GM21526 (cell line): ENCODE data around the gene GRM7.

ENCODE experiments used
- ATAC-seq: cut with Tn5 transposase; IDR thresholded peaks from one replicate; pipeline ENCODE4 v1.9.1; 2021; ENCODE audit warnings: moderate library complexity; ENCODE audit not compliant: unreplicated experiment, low FRiP score

The GRM7 gene

DNA sequence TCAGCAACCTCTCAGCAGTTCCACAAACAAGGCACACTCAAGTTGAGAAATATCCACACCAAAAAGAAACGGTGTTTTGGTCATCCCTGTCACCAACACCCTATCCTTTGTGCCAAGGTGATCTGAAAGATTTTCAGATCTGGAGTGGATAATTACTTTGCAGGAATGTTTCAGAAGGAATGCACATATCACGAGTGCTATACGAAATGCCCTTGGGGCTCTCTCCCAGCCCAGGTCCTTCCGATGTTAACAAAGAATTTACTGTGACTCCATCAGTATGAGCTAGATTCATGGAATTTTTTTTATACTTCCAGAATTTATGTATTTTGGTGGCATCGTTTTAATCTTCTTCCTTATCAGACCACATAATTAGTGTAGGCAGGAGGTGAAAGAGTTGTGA lies 105.0 kb downstream of the GRM7 start:
- ATAC-seq: no peak

DNA sequence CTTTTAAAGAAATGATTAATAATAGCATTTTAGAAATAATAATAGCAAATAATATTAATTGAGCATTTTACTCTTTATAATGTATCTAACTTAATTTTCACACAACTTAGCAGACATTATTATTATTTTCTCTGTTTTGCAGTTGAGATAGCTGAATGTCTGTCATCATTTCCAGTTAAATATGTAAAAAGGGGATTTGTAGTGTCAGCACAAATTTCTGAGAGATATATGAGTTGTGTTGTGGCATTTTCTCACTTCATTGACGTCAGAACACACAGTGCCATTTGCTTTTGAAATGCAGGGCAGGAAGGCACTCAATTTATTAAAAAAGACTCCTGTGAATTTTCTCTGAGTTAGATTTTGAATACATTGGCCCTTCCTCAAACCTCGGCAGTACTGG lies 111.0 kb downstream of the GRM7 start:
- ATAC-seq: no peak

DNA sequence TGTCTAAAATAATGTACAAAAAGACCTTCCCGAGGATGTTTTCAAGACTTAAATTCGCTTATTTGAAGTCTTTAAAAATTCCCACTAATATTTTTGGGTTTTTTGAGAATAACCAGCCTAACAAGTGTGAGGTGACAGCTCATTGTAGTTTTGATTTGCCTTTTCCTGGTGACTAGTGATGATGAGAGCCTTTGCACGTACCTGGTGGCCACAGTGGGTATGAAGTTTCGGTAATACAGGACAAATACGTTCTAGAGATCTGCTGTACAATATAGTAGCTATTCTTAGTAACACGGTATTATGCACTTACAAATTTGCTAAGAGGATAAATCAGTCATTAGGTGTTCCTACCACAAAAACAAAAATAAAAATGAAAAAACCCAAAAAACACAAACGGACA lies 124.9 kb downstream of the GRM7 start:
- no peak for ATAC-seq

DNA sequence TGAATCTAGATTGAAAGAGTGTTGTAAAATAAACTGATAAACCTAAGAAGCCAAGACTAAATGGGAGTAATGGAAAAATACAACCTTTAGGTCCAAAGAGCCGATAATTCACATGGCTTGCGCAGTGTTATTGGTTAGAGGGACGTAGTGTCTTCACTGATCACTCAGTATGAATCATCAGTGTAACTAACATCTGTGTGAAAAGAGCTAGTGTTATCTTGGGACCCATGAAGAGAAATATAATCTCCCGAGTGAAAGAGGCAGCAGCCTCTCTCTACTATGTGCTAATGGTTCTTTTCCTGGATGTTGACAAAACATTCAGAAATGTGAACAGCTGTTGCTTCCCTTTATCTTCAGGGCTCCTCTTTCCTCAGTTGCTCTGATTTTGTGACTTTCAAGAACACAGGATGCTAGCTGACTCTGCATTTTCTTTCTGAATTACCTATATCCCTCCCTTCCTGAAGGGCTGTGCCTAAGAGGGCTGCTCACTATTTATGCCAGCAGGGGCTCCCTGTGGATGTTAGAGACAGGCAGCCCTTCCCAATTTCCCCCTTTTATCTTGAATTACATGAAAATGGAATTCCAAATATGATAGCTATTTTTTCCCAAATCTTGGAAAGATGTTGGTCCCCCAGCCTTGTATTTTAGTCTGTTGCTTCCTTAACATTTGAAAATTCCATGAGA lies 128.8 kb downstream of the GRM7 start:
- no peak for ATAC-seq

- no peak for ATAC-seq
Measured at GRCh38 chr3:6994081-6994668, 133.3 kb downstream of the GRM7 start.

DNA sequence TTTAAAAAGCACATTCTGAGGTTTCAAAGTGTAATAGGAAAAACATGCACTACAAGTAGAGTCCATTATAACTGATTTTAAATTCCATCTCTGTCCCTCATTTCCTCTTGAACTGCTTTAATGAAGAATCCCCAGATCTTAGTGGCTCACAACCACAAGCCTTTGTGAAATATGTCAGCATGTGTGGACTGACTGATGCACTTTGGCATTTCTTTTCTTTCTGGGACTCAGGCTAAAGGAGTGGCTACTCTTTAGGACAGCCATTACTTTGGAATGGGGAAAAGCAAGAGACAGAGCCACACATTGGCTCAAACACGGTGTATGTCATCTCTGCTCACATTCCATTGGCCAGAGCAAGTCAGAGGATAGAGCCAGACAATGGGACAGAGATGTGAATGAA lies 139.6 kb downstream of the GRM7 start:
- ATAC-seq: no peak

GRCh38 chr3:7001370-7001769 lies 140.5 kb downstream of the GRM7 start:
- ATAC-seq: no peak

GRCh38 chr3:7015683-7016440 lies 154.9 kb downstream of the GRM7 start:
- no peak for ATAC-seq

DNA sequence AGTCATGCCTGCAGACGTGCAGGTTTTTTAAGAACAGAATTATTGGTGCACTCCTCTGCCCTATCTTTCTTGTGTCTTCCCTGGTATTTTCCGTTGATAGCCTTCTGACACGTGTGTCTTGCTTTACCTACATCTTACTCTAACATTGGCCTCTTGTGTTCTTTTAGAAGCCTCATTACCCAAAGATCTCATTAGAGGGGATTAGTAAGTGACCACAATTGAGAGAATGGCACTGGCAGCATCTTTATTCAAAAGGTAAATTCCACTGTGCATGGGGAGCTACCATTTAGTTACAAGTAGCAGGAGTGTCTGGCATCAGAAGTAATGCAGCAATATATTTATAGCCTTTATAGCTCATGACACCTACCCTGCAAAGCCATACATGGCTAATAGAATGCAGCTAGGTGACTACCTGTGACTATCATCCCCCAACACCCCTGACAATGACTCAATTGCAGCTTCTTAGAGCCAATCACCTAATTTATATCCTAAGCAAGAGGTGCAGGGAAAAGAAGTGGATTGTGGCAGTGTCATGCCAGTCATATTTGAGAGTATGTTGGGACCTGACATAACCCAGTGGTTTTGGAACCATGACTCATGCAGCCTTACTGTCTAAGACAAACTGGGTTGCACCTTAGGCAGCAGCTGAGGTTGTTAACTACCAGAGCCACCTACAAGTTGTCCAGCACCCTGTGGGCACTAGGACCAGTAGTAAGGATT lies 164.8 kb downstream of the GRM7 start:
- no peak for ATAC-seq

DNA sequence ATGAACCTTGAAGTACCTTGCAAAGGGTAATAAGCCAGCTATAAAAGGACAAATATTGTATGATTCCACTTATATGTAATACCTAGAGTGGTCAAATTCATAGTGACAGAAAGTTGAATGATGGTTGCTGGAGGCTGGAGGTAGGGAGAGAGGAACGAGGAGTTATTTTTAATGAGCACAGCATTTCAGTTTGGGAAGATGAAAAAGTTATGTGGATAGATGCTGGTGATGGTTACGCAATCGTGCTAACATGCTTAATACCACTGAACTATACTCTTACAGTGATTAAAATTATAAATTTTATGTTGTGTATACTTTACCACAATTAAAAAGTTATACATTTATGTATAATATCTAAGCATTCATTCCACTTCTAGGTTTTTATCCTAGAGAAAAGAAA lies 168.6 kb downstream of the GRM7 start:
- no peak for ATAC-seq

DNA sequence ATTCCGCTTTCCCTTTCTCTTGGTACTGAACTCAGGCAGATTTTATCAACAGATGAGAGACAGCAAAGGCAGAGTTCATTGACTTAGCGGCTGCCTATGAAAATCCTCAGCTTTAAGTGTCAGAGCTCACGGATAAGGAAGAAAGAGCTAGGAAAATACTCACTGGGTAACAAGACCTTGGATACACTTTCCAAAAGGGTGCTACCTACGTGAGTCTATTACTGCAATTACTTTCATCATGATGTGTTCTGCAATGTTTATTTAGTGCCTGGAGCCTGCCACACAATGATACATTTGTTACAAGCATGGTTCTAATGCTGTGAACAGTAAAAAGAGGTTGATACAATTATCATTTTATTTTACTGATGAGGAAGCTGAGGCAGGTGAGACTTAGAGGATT lies 177.5 kb downstream of the GRM7 start:
- no peak for ATAC-seq

DNA sequence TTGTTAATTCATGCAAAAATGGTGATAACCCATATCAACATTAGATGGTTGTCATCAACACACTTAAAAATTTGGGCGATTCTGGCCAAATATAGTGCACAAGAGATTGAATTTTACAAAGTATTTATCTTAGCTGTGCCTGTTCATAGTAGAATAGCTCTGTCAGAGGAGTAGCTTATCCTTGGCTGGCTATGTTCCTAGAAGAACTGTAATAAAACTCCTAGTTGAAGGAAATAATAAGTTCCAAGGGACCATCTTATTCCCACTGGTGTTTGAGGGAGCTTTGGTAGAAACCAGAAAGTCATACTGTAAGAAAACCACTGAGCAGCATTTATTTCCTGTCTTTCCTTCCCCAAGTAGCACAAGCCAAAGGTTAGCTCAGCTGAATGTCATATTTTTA lies 201.8 kb downstream of the GRM7 start:
- ATAC-seq: no peak

- no peak for ATAC-seq
Measured at GRCh38 chr3:7070461-7070860, 209.5 kb downstream of the GRM7 start.

- ATAC-seq: no peak
Measured at GRCh38 chr3:7074217-7074616, 213.3 kb downstream of the GRM7 start.

- ATAC-seq: no peak
Measured at GRCh38 chr3:7075117-7075516, 214.2 kb downstream of the GRM7 start.

- no peak for ATAC-seq
Measured at GRCh38 chr3:7075901-7076300, 215.0 kb downstream of the GRM7 start.

DNA sequence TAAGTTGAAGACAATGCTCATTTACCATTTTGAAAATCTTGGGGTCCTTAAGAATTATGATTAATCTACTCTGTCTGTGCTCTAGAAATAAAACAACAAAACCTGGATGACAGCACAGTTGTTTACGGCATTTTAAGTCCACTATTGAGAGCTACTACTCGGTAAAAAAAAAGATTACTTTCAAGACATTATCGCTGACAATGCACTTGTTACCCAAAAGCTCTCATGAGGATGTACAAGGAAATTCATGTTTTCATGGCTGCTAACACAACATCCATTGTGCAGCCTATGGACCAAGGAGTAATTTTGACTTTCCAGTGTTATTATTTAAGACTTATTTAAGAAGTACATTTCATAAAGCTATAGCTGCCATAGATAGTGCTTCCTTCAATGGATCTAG lies 221.3 kb downstream of the GRM7 start:
- ATAC-seq: no peak

- no peak for ATAC-seq
Measured at GRCh38 chr3:7086417-7086816, 225.5 kb downstream of the GRM7 start.

GRCh38 chr3:7095116-7095515 lies 234.2 kb downstream of the GRM7 start:
- no peak for ATAC-seq

GRCh38 chr3:7100136-7100535 lies 239.2 kb downstream of the GRM7 start:
- ATAC-seq: no peak

DNA sequence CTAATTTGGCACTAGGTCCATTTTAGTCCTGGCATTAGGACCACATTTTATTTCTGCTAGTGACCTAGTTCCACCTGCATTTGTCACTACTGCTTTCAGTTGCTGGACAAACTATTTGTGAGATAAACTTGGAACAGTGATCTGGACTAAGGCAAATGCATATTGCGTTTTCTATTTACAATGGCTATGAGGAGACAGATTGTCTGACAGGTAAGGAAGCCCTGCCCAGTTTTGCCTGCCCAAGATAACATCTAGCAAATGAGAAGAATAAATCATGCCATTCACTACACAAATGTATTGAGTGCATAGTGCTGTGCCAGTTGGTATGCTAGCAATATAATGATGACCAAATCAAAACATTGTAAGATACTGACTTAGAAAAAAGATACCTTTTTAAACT lies 245.7 kb downstream of the GRM7 start:
- ATAC-seq: no peak
